MM.1S (cell line): ENCODE measurements around the gene BARHL1.

ENCODE experiments used
- DNase-seq: peaks from one replicate; pipeline ENCODE4 v3.0.0-alpha.2; 2015
- H2AFZ ChIP-seq: fragments of 300-600 bp; sonication (generic); 2 replicates; pipeline ENCODE4 v1.6.0; 2016; ENCODE audit warnings: antibody characterized with exemption, low read length
- H3F3A ChIP-seq: fragments of 300-600 bp; sonication (generic); 2 replicates; pipeline ENCODE4 v1.6.1; 2016; ENCODE audit warnings: mild to moderate bottlenecking, antibody characterized with exemption, low read length, moderate library complexity, mixed read lengths; ENCODE audit not compliant: insufficient read depth
- H3K27ac ChIP-seq: fragments of 300-600 bp; sonication (generic); 2 replicates; pipeline ENCODE4 v1.5.1; 2016; ENCODE audit warnings: mild to moderate bottlenecking, low read length
- H3K27me3 ChIP-seq: fragments of 300-600 bp; sonication (generic); replicated peaks from 2 replicates; pipeline ENCODE4 v1.6.0; 2016; ENCODE audit warnings: low read length; ENCODE audit not compliant: insufficient read depth
- H3K36me3 ChIP-seq: fragments of 300-600 bp; sonication (generic); replicated peaks from 2 replicates; pipeline ENCODE4 v1.6.1; 2016; ENCODE audit warnings: mild to moderate bottlenecking, low read length, mixed read lengths; ENCODE audit not compliant: insufficient read depth
- H3K4me1 ChIP-seq: fragments of 300-600 bp; sonication (generic); 2 replicates; pipeline ENCODE4 v1.6.1; 2016; ENCODE audit warnings: low read length, mixed read lengths
- H3K4me2 ChIP-seq: fragments of 300-600 bp; sonication (generic); 2 replicates; pipeline ENCODE4 v1.6.0; 2016; ENCODE audit warnings: low read depth, low read length
- H3K4me3 ChIP-seq: fragments of 300-600 bp; sonication (generic); 2 replicates; pipeline ENCODE4 v1.5.1; 2016; ENCODE audit warnings: low read length, mixed read lengths
- H3K79me2 ChIP-seq: fragments of 300-600 bp; sonication (generic); 2 replicates; pipeline ENCODE4 v1.6.1; 2016; ENCODE audit warnings: mixed run types, low read length, mixed read lengths
- H3K9ac ChIP-seq: fragments of 300-600 bp; sonication (generic); 2 replicates; pipeline ENCODE4 v1.6.1; 2016; ENCODE audit warnings: low read length, mixed read lengths
- H3K9me2 ChIP-seq: fragments of 300-600 bp; sonication (generic); replicated peaks from 2 replicates; pipeline ENCODE4 v1.6.1; 2016; ENCODE audit warnings: mild to moderate bottlenecking, low read length, mixed read lengths; ENCODE audit not compliant: insufficient read depth
- H3K9me3 ChIP-seq: fragments of 300-600 bp; sonication (generic); replicated peaks from 2 replicates; pipeline ENCODE4 v1.6.1; 2016; ENCODE audit warnings: mild to moderate bottlenecking, low read length, mixed read lengths; ENCODE audit not compliant: insufficient read depth
- H4K20me1 ChIP-seq: fragments of 300-600 bp; sonication (generic); 2 replicates; pipeline ENCODE4 v1.6.1; 2016; ENCODE audit warnings: mild to moderate bottlenecking, low read length, moderate library complexity, mixed read lengths; ENCODE audit not compliant: insufficient read depth
- EZH2 ChIP-seq: fragments of 300-600 bp; sonication (generic); optimal IDR thresholded peaks from 2 replicates; pipeline ENCODE3; 2017; ENCODE audit warnings: low read depth, mild to moderate bottlenecking, antibody characterized with exemption, low read length, mixed read lengths
- EZH2phosphoT487 ChIP-seq: fragments of 300-600 bp; sonication (generic); IDR thresholded peaks from 2 replicates; pipeline ENCODE4 v1.6.1; 2018; ENCODE audit warnings: antibody characterized with exemption, low read length
- TF ChIP-seq, protein P1 (sequence below): fragments of 300-600 bp; sonication (generic); IDR thresholded peaks from 2 replicates; pipeline ENCODE4 v1.5.1; 2016; ENCODE audit warnings: antibody characterized with exemption, low read length, mixed read lengths

The BARHL1 gene

DNA sequence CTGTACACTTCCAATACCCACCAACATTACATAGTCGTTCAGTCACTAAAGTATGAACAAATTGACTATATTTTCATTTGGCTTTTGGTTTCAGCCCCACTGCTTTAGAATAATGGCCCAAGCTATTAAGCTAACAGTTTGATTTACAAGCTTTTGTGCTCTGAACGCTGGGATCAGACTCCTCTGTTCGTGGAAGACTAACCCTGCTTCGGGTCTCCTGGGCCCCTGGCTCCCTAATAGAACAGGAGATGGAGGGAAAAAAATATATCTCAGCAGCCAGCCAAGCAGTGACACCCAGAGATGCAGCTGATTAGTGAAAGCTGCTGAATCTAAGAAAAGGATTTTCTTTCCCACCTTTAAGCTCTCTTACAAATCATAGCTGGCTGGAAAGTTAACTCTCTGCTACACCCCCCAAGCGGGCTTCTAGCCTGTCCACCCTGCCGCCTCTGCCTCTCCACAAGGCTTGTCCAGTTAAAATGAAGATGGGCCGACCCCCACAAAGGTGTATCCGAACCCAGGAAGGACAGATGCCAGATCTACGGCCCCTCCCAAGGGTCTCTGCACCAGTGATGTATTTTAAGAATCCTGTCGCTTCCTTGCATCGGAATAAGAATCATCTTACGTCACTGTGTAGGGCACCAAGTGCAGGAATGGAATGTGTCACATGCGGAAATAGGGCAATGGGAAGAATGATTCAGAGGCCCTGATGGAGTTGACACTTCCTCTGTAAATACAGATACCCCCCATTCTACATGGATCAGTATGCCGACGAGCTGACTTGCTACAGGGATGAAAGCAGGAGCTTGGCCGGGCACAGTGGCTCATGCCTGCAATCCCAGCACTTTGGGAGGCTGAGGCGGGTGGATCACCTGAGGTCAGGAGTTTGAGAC is 33.4 kb upstream of the BARHL1 start:
- TF ChIP-seq, protein P1, sequence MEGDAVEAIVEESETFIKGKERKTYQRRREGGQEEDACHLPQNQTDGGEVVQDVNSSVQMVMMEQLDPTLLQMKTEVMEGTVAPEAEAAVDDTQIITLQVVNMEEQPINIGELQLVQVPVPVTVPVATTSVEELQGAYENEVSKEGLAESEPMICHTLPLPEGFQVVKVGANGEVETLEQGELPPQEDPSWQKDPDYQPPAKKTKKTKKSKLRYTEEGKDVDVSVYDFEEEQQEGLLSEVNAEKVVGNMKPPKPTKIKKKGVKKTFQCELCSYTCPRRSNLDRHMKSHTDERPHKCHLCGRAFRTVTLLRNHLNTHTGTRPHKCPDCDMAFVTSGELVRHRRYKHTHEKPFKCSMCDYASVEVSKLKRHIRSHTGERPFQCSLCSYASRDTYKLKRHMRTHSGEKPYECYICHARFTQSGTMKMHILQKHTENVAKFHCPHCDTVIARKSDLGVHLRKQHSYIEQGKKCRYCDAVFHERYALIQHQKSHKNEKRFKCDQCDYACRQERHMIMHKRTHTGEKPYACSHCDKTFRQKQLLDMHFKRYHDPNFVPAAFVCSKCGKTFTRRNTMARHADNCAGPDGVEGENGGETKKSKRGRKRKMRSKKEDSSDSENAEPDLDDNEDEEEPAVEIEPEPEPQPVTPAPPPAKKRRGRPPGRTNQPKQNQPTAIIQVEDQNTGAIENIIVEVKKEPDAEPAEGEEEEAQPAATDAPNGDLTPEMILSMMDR, result no peak
- TF ChIP-seq EZH2, result no peak
- no peak for TF ChIP-seq EZH2phosphoT487
- Histone ChIP-seq H3K27ac (no peak overlapping the region), H3K4me1 (no peaks in the 10 kb centered on the region), H3K4me2 (no peak overlapping the region), H3K27me3 (peaks cover 85% of the 10 kb centered on the region), H3K9me3 (no peaks in the 10 kb centered on the region), H3K4me3 (no peak overlapping the region), H3K9ac (no peak overlapping the region), H3K9me2 (no peaks in the 10 kb centered on the region), H4K20me1 (no peaks in the 10 kb centered on the region), H3K36me3 (no peaks in the 10 kb centered on the region), H2AFZ (no peak overlapping the region), H3K79me2 (no peaks in the 10 kb centered on the region), H3F3A (no peaks in the 10 kb centered on the region)
- no peak for DNase-seq

DNA sequence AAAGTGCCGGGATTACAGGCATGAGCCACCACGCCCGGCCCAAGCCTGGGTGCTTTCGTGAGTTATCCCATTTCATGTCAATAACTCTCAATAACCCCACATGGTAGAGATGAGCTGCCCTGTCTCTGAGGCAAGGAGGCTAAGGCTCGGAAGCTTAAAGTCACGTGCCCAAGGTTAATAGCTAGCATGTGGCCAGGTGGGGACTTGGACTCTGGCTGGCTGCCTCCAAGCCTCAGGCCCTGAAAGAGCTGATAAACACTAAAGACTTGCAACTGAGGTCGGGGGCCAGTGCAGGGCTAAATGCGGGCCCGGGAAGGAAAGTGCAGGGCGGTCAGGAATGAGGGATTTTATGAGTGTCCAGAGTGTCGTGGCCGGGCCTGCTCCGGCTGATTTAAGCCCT is 30.9 kb upstream of the BARHL1 start:
- TF ChIP-seq EZH2phosphoT487, result no peak
- TF ChIP-seq, protein P1, result no peak
- no peak for TF ChIP-seq EZH2

GRCh38 chr9:132552041-132552440 is 30.4 kb upstream of the BARHL1 start:
- Histone ChIP-seq H3K4me1 (no peaks in the 10 kb centered on the region), H3F3A (no peaks in the 10 kb centered on the region), H3K9ac (no peak overlapping the region), H3K9me3 (no peaks in the 10 kb centered on the region), H3K36me3 (no peaks in the 10 kb centered on the region), H3K27ac (no peak overlapping the region), H3K4me3 (no peak overlapping the region), H2AFZ (no peak overlapping the region), H3K4me2 (no peak overlapping the region), H3K9me2 (no peaks in the 10 kb centered on the region), H3K79me2 (no peaks in the 10 kb centered on the region), H3K27me3 (peaks cover 85% of the 10 kb centered on the region), H4K20me1 (no peaks in the 10 kb centered on the region)
- DNase-seq, result no peak
- TF ChIP-seq EZH2 (no peak), EZH2phosphoT487 (no peak)
- TF ChIP-seq, protein P1, result no peak

More for the DNA sequence above, 30.9 kb upstream of the BARHL1 start:
- Histone ChIP-seq H3K4me3 (no peak overlapping the region), H4K20me1 (no peaks in the 10 kb centered on the region), H3K79me2 (no peaks in the 10 kb centered on the region), H3K36me3 (no peaks in the 10 kb centered on the region), H3K9me3 (no peaks in the 10 kb centered on the region), H3K27ac (no peak overlapping the region), H3K27me3 (peaks cover 85% of the 10 kb centered on the region), H3K4me2 (no peak overlapping the region), H3K4me1 (no peaks in the 10 kb centered on the region), H3K9me2 (no peaks in the 10 kb centered on the region), H2AFZ (no peak overlapping the region), H3K9ac (no peak overlapping the region), H3F3A (no peaks in the 10 kb centered on the region)
- no peak for DNase-seq
